Loucy (cell line): ENCODE results near the gene MARK1.

Source experiments
- H2AFZ ChIP-seq: fragments of 200-600 bp; sonication (generic); 2 replicates; pipeline ENCODE4 v1.6.0; 2016; ENCODE audit warnings: antibody characterized with exemption, mild to moderate bottlenecking, low read length, moderate library complexity
- H3F3A ChIP-seq: fragments of 200-600 bp; 2 replicates; pipeline ENCODE4 v1.6.0; 2016; ENCODE audit warnings: antibody characterized with exemption, low read depth, mild to moderate bottlenecking
- H3K27me3 ChIP-seq: fragments of 200-600 bp; sonication (generic); 2 replicates; pipeline ENCODE4 v1.6.1; 2014; ENCODE audit warnings: low read length, mild to moderate bottlenecking; ENCODE audit not compliant: insufficient read depth, poor library complexity, severe bottlenecking
- H3K36me3 ChIP-seq: fragments of 200-600 bp; sonication (generic); 2 replicates; pipeline ENCODE4 v1.6.1; 2016; ENCODE audit warnings: low read length; ENCODE audit not compliant: insufficient read depth
- H3K4me1 ChIP-seq: fragments of 200-600 bp; sonication (generic); 2 replicates; pipeline ENCODE4 v1.5.1; 2014; ENCODE audit warnings: low read length, mild to moderate bottlenecking; ENCODE audit not compliant: insufficient read depth, poor library complexity, severe bottlenecking
- H3K4me2 ChIP-seq: fragments of 200-600 bp; sonication (generic); 2 replicates; pipeline ENCODE4 v1.6.0; 2014; ENCODE audit warnings: antibody characterized with exemption, low read length, low read depth, mild to moderate bottlenecking; ENCODE audit not compliant: poor library complexity, severe bottlenecking
- H3K4me3 ChIP-seq: fragments of 200-600 bp; sonication (generic); 2 replicates; pipeline ENCODE4 v1.5.1; 2014; ENCODE audit warnings: low read length, mild to moderate bottlenecking, mixed read lengths; ENCODE audit not compliant: poor library complexity, severe bottlenecking
- H3K79me2 ChIP-seq: fragments of 200-600 bp; sonication (generic); 2 replicates; pipeline ENCODE4 v1.6.1; 2014; ENCODE audit warnings: low read length; ENCODE audit not compliant: insufficient read depth
- H3K9ac ChIP-seq: fragments of 200-600 bp; sonication (generic); 2 replicates; pipeline ENCODE4 v1.6.0; 2014; ENCODE audit warnings: mild to moderate bottlenecking, low read depth, low read length, moderate library complexity; ENCODE audit not compliant: poor library complexity, severe bottlenecking
- H3K9me2 ChIP-seq: fragments of 200-600 bp; sonication (generic); replicated peaks from 2 replicates; pipeline ENCODE4 v1.6.1; 2016; ENCODE audit warnings: low read depth, low read length, mixed read lengths
- H3K9me3 ChIP-seq: fragments of 200-600 bp; sonication (generic); 2 replicates; pipeline ENCODE4 v1.6.1; 2014; ENCODE audit warnings: mild to moderate bottlenecking, antibody characterized with exemption, low read length, low read depth; ENCODE audit not compliant: insufficient read depth
- H4K20me1 ChIP-seq: fragments of 200-600 bp; sonication (generic); 2 replicates; pipeline ENCODE4 v1.6.0; 2014; ENCODE audit warnings: antibody characterized with exemption, low read length, mild to moderate bottlenecking; ENCODE audit not compliant: insufficient read depth, poor library complexity, severe bottlenecking
- CTCF ChIP-seq: fragments of 200-600 bp; sonication (generic); conservative IDR thresholded peaks from 2 replicates; pipeline ENCODE4 v1.5.1; 2014; ENCODE audit warnings: mild to moderate bottlenecking, antibody characterized with exemption, low read length
- EZH2phosphoT487 ChIP-seq: fragments of 200-600 bp; IDR thresholded peaks from 2 replicates; pipeline ENCODE4 v1.6.1; 2018; ENCODE audit warnings: antibody characterized with exemption, mild to moderate bottlenecking, moderate library complexity, borderline replicate concordance

MARK1 gene

GRCh38 chr1:220528679-220529501 lies 954 bp downstream of the MARK1 start:
- no peaks in the 10 kb centered on the region for H3K9me3 ChIP-seq
- no peaks in the 10 kb centered on the region for H3K9me2 ChIP-seq
- H3K4me2 ChIP-seq = no peak overlapping the region
- no peaks in the 10 kb centered on the region for H3K36me3 ChIP-seq
- H3K4me3 ChIP-seq = no peak overlapping the region
- no peak overlapping the region for H2AFZ ChIP-seq
- no peaks in the 10 kb centered on the region for H3K4me1 ChIP-seq
- no peaks in the 10 kb centered on the region for H3K27me3 ChIP-seq
- no peaks in the 10 kb centered on the region for H3F3A ChIP-seq
- no peaks in the 10 kb centered on the region for H4K20me1 ChIP-seq
- no peak for TF ChIP-seq EZH2phosphoT487
- H3K9ac ChIP-seq = no peak overlapping the region
- H3K79me2 ChIP-seq = no peaks in the 10 kb centered on the region

- Histone ChIP-seq H3K36me3 (no peaks in the 10 kb centered on the region), H3K4me2 (no peak overlapping the region), H3K9me2 (no peaks in the 10 kb centered on the region), H3F3A (no peaks in the 10 kb centered on the region), H2AFZ (no peak overlapping the region), H3K4me3 (no peak overlapping the region), H3K9me3 (no peaks in the 10 kb centered on the region), H3K4me1 (no peaks in the 10 kb centered on the region), H3K79me2 (no peaks in the 10 kb centered on the region), H3K9ac (no peak overlapping the region), H4K20me1 (no peaks in the 10 kb centered on the region), H3K27me3 (no peaks in the 10 kb centered on the region)
- no peak for TF ChIP-seq CTCF
- no peak for TF ChIP-seq EZH2phosphoT487
Observed at GRCh38 chr1:220529521-220530020, 1.6 kb downstream of the MARK1 start.

GRCh38 chr1:220533504-220534109 lies 5.7 kb downstream of the MARK1 start:
- TF ChIP-seq EZH2phosphoT487 = no peak
- no peak for TF ChIP-seq CTCF
- no peaks in the 10 kb centered on the region for H3K79me2 ChIP-seq
- H2AFZ ChIP-seq = no peak overlapping the region
- H3K9me2 ChIP-seq = no peaks in the 10 kb centered on the region
- no peaks in the 10 kb centered on the region for H4K20me1 ChIP-seq
- H3K4me2 ChIP-seq = no peak overlapping the region
- H3K4me3 ChIP-seq = no peak overlapping the region
- H3K9ac ChIP-seq = no peak overlapping the region
- H3K36me3 ChIP-seq = no peaks in the 10 kb centered on the region
- no peaks in the 10 kb centered on the region for H3K4me1 ChIP-seq
- no peaks in the 10 kb centered on the region for H3K9me3 ChIP-seq
- no peaks in the 10 kb centered on the region for H3K27me3 ChIP-seq
- no peaks in the 10 kb centered on the region for H3F3A ChIP-seq
